Activated naive CD4-positive, alpha-beta T cell treated with anti-CD3 and anti-CD28 coated beads, Interleukin-2, amount 50 U/mL, for 24 hours (primary cell): ENCODE measurements around the gene MAX.
"Not testable (repeated sequence)": the region's sequence is repeated elsewhere in the genome, so short reads cannot be mapped to it uniquely, and the experiment has no call there.

Experiments used
- H3K27ac Mint-ChIP-seq: one replicate; pipeline ENCODE4 v1.8.0; 2021; ENCODE audit warnings: mild to moderate bottlenecking, mixed read lengths
- H3K27me3 Mint-ChIP-seq: one replicate; pipeline ENCODE4 v1.8.0; 2021; ENCODE audit warnings: mixed read lengths
- H3K36me3 Mint-ChIP-seq: one replicate; pipeline ENCODE4 v1.8.0; 2021; ENCODE audit warnings: mixed read lengths
- H3K4me1 Mint-ChIP-seq: one replicate; pipeline ENCODE4 v1.8.0; 2021; ENCODE audit warnings: mixed read lengths
- H3K4me3 Mint-ChIP-seq: one replicate; pipeline ENCODE4 v1.8.0; 2021; ENCODE audit warnings: mild to moderate bottlenecking, mixed read lengths
- H3K9me3 Mint-ChIP-seq: one replicate; pipeline ENCODE4 v1.8.0; 2021; ENCODE audit warnings: mixed read lengths

Gene MAX

DNA sequence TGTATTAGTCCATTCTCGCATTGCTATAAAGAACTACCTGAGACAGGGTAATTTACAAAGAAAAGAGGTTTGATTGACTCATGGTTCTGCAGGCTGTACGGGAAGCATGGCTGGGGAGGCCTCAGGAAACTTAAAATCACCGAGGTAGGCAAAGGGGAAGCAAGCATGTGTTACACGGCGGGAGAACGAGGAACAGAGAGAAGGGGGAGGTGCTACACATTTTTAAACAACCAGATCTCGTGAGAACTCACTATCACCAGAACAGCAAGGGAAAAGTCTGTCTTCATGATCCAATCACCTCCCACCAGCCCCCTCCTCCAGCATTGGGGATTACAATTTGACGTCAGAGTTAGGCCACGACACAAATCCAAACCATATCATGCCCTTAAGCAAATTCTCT, 13.3 kb upstream of the MAX start:
- Mint-ChIP-seq H3K36me3 (no peaks in the 10 kb centered on the region), H3K9me3 (no peaks in the 10 kb centered on the region), H3K4me3 (no peak overlapping the region), H3K4me1 (no peaks in the 10 kb centered on the region), H3K27me3 (no peaks in the 10 kb centered on the region), H3K27ac (no peak overlapping the region)

DNA sequence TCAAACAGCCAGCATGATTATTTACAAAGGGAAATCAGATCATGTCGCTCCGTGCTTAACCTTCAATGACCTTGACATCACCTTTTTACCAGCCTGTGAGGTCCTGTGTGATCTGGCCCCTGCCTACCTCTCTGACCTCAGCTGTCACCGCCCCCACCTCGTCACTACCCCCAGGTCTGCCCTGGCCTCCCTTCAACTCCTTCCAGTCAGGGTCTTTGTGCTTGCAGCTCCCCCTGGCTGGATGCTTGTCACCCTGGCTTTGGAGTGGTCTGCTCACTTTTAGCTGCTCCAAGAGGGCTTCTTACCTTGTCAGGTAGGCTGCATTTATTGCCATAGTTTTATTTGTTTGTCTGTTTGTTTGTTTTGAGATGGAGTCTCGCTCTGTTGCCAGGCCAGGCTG, 8.2 kb upstream of the MAX start:
- H3K4me1 Mint-ChIP-seq = no peaks in the 10 kb centered on the region
- no peaks in the 10 kb centered on the region for H3K36me3 Mint-ChIP-seq
- H3K9me3 Mint-ChIP-seq = no peaks in the 10 kb centered on the region
- no peaks in the 10 kb centered on the region for H3K27me3 Mint-ChIP-seq
- H3K27ac Mint-ChIP-seq = no peak overlapping the region
- H3K4me3 Mint-ChIP-seq = no peak overlapping the region

DNA sequence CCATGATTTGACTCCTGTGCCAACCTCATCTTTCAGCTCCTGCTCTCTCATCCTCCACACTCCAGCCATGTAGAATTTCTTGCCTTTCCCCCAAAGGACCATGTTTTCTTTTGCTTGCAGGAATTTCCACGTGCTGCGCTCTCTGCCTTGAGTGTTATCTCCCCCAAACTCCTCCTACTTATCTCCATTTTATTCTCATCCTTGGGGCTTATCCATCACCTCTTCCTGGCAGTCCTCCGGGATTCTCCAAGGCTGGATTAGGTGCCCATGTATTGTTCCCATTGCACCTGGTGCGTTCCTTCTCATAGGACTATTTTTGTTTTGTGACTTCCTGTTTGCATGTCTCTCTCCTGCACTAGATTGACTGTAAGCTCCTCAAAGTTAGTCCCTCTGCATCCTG, 7.0 kb upstream of the MAX start:
- Mint-ChIP-seq H3K27ac (no peak overlapping the region), H3K9me3 (no peaks in the 10 kb centered on the region), H3K4me3 (no peak overlapping the region), H3K4me1 (no peaks in the 10 kb centered on the region), H3K27me3 (no peaks in the 10 kb centered on the region), H3K36me3 (no peaks in the 10 kb centered on the region)

DNA sequence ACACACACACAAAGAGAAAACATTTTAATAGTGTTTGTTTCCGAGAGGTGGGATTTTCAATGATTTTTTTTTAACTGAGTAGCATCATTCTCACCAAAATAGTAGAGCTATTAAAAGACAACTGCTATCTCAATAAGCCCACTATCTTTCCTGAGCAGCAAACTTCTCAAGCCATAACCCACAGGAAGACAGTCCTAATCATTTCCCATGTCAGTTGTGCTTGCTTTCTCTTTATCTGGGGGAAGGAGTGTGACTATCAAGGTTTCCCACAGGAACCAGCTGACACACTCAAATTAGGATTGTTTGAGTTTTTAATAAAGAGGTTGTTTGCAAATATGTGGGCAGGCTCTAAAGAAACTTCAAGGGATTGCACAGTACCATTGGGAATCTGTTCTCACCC, 4.9 kb upstream of the MAX start:
- H3K4me3 Mint-ChIP-seq = no peak overlapping the region
- no peaks in the 10 kb centered on the region for H3K27me3 Mint-ChIP-seq
- H3K27ac Mint-ChIP-seq = no peak overlapping the region
- peaks cover 2% of the 10 kb centered on the region for H3K36me3 Mint-ChIP-seq
- no peaks in the 10 kb centered on the region for H3K4me1 Mint-ChIP-seq
- H3K9me3 Mint-ChIP-seq = no peaks in the 10 kb centered on the region

DNA sequence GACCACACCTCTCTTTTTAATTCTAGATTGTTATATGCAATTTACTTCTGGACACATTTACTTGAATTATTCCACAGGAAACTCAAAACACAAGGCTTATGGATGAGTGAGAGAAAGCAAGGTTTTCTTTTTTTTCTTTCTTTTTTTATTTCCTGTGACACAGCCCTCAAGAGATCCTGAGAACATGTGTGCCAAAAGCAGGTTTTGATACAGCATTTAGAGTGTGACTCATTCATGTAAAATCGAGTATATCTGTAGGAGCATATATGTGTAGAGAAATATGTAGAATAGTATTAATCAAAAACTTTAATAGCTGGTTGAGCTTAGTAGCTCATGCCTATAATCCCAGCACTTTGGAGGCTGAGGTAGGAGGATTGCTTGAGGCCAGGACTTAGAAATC, 4.4 kb upstream of the MAX start:
- no peaks in the 10 kb centered on the region for H3K4me1 Mint-ChIP-seq
- H3K27ac Mint-ChIP-seq = no peak overlapping the region
- no peaks in the 10 kb centered on the region for H3K27me3 Mint-ChIP-seq
- H3K9me3 Mint-ChIP-seq = no peaks in the 10 kb centered on the region
- no peak overlapping the region for H3K4me3 Mint-ChIP-seq
- peaks cover 2% of the 10 kb centered on the region for H3K36me3 Mint-ChIP-seq

DNA sequence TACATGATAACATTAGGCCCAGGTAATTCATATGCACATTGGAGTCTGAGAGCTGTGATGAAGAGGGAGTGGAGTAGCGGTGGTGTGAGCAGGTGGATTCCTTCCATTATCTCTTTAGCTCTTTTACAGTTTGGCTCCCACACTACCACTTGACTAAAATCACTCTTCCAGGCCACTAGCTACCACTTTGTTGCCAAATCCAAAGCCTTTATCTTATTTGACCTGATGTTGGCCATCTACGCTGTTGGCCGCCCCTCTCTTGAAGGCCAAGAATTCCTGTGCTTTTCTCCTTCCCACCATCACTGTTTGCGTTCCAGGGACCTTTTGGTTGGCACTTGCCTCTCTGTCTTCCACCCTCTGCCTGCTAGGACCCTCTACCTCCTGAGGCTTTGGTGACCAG, 4.0 kb upstream of the MAX start:
- H3K27me3 Mint-ChIP-seq = no peaks in the 10 kb centered on the region
- peaks cover 3% of the 10 kb centered on the region for H3K36me3 Mint-ChIP-seq
- H3K4me1 Mint-ChIP-seq = peaks cover under 1% of the 10 kb centered on the region
- no peaks in the 10 kb centered on the region for H3K9me3 Mint-ChIP-seq
- no peak overlapping the region for H3K27ac Mint-ChIP-seq
- H3K4me3 Mint-ChIP-seq = no peak overlapping the region

DNA sequence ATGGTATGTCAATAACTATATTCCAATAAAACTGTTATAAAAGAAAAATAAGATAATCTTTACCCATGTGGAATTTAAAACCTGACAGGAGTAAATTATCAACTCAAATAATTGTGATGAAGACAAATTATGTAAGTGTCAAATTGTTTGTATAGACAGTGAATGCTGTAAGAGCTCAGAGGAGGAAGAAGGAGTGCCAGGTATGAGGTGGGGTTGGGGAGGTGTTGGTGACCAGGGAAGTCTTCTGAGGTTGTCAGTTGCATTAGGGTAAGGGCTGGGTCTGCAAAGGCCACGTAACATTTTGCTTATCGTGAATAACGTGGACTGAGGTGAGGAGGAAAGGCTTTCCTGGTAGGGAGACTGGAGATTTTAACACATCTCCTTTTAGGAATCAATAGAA, 2.5 kb upstream of the MAX start:
- H3K9me3 Mint-ChIP-seq = no peaks in the 10 kb centered on the region
- no peak overlapping the region for H3K27ac Mint-ChIP-seq
- H3K27me3 Mint-ChIP-seq = no peaks in the 10 kb centered on the region
- H3K36me3 Mint-ChIP-seq = peaks cover 8% of the 10 kb centered on the region
- no peak overlapping the region for H3K4me3 Mint-ChIP-seq
- H3K4me1 Mint-ChIP-seq = peaks cover 14% of the 10 kb centered on the region

DNA sequence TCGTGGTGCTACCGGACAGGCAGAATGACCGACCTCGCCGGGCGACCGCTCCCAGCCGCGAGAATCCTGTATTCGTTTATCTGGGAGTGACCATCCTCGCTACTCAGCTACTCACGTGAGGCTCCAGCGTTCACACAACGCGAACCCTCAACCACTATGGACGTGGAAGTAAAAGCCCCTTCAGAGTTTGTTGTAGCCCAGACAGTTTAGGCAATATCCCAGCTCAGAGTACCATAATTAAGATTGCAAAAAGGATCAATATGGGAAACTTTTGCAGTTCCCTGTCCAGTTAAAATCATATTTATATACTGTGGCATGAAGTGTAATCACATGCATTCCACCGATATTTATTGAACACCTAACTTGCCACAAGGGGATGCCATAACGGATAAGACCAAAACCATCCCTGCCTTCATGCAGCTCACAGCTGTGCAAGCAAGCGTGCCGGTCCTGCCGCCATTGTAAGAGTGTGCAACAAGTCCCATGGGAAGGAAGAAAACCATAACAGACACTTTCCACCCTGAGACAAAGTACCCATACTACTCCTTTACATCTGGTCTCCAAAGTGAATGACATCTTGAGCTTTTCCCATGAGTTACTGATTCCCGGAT, 938 bp upstream of the MAX start:
- peak overlapping the region; percentile 88 for H3K4me3 Mint-ChIP-seq
- peaks cover 9% of the 10 kb centered on the region for H3K36me3 Mint-ChIP-seq
- no peak overlapping the region for H3K27ac Mint-ChIP-seq
- H3K9me3 Mint-ChIP-seq = no peaks in the 10 kb centered on the region
- peaks cover 28% of the 10 kb centered on the region for H3K4me1 Mint-ChIP-seq
- no peaks in the 10 kb centered on the region for H3K27me3 Mint-ChIP-seq

DNA sequence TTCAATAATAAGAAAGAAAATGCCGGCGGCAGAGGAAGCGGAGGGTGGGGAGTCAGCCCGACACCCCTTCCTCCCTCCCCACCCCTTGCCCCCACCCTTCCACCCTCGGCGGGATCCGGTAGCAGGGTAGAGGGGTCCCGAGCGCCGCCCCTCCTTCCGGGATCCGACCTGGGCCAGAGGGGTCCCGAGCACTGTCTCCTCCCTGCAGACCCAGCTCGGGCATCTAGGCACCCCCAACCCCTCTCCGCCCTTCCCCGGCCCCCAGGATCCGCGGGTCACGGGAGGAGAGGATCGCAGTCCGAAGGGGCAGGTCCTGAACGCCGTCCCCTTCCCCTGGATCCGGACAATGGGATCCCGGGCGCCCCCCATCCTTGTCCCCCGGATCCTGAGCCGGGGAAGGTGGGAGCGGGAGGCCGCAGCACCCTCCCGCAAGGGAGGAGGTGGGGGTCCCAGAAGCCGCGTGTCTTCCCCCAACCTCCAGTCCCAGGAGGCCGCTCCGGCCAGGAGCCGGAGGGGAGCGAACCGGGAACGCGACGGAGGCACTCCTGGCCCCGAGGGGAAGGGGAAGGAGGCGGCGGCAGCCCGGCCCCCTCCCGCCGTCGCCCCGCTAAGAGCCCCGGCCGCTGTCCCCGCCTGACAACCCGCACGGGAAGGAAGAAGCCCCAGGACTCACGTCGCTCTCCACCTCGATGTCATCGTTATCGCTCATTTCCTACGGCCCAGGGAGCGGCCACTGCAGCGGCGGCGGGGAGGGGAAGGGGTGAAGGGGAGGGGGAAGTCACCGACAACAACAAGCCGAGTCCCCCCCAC, 481 bp downstream of the MAX start:
- Mint-ChIP-seq H3K36me3 (peaks cover 13% of the 10 kb centered on the region), H3K4me3 (peak overlapping the region; percentile 95), H3K9me3 (no peaks in the 10 kb centered on the region), H3K4me1 (peaks cover 42% of the 10 kb centered on the region), H3K27me3 (no peaks in the 10 kb centered on the region), H3K27ac (peak overlapping the region; percentile 93)

DNA sequence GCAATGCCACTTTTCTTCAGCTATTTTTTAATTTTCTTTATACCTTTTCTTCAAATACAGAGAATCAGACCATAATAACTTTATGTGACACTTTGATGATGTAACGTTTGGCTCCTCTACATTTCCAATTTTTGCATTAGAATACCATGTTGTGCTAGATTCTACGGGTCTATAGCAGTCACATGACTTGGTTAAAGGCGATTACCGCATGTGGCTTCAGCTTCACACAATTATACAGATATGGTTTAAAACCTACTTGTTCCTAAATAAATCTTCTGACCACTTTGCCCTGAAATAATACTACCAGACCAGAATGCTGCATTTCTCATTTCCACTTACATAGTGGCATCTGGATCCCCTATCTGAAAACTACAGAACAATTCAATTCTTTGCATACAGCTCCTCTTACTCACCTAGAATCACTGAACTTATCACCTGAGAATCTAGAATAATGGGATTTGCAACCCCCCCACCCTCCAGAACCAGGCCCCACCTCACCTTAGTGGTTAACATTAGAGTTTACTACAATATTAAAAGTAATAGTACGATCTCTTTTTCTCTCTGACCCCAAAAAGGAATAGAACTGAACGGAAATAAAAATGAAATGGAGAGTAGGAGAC, 1.3 kb downstream of the MAX start:
- Mint-ChIP-seq H3K36me3 (peaks cover 16% of the 10 kb centered on the region), H3K4me1 (peaks cover 50% of the 10 kb centered on the region), H3K9me3 (no peaks in the 10 kb centered on the region), H3K27me3 (no peaks in the 10 kb centered on the region), H3K27ac (peak overlapping the region; percentile 98), H3K4me3 (peak overlapping the region; percentile 95)

DNA sequence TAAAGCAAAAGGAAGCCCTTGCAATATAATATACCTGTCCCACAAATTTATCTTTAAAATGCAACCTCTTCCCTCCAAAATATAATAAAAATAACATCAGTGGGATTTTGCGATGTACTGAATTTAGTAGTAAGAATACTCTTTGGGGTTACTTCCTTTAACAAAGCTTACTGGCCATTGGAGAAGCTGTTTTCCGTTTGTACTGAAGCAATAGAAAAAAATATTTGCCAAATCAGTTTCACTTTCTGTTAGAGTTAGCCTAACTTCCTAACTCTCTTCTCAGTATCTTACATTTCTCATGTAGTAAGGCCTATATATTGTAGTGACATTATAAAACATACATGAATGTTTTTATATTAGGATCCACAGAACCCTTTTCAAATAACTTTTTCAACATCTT, 3.7 kb downstream of the MAX start:
- Mint-ChIP-seq H3K27ac (peak overlapping the region; percentile 95), H3K4me3 (peak overlapping the region; percentile 88), H3K27me3 (no peaks in the 10 kb centered on the region), H3K9me3 (no peaks in the 10 kb centered on the region), H3K36me3 (peaks cover 26% of the 10 kb centered on the region), H3K4me1 (peaks cover 74% of the 10 kb centered on the region)

DNA sequence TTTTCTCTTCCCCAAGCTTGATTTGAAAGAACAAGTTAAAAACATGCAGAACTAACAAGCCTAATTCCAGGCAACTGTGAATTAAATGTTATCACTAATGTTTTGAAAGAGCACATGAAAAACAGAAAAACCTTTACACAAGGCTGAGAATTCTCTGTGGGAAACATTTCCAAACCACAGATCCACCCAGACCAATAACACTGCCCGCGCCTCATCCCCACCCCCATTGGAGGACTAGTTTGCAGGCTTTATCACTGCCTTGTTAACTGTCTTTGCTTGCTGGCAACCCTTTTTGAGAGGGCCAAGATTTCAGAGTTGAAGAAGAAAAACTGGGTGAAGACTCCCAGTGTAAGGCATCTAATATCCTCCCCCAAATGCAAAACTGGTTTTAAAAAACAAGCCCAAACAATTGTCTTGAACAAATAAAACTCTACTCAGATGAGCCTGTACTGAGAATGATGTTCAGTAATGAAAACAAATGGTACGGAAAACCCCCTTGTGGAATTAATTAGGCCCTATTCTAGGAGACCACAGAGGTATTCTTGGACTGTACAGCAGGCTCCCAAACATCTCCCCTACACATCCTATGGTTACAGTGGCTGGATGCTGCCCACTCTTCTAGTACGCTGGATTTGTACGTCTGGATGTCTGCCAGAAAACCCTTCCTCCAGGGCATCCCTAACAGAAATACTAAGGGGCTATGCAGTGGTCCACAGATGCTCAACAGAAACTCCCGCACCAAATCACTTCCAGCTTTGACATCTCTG, 5.8 kb downstream of the MAX start:
- Mint-ChIP-seq H3K4me3 (peak overlapping the region; percentile 59), H3K36me3 (peaks cover 27% of the 10 kb centered on the region), H3K27ac (peak overlapping the region; percentile 60), H3K9me3 (no peaks in the 10 kb centered on the region), H3K27me3 (no peaks in the 10 kb centered on the region), H3K4me1 (peaks cover 85% of the 10 kb centered on the region)

DNA sequence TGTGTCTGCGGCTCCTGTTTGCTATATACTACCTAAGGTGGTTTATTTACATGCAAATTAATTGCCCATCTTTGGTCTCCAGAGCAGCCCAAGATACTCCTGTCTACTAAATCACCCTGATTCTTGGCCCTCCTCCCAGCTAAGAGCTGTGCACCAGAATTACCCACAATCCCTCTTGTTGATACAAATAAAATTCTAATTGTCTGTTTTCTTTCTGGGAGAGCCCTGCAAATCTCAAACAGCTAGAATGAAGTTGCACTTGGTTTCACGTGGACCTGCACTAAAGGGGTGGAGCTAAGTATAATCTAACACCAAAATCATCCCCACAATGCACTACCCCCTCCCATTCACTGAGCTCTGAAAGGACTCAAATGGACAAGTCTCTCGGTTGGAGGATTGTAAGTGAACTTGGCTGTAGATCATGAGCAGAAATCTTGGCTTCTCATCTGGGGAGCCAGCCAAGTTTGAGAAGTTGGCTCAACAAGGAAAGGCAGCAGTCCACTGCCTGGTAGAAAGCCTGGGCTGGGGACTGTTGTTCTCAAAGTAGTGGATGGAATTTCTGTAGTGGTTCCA, 6.6 kb downstream of the MAX start:
- H3K27ac Mint-ChIP-seq = no peak overlapping the region
- H3K4me3 Mint-ChIP-seq = peak overlapping the region; percentile 59
- no peaks in the 10 kb centered on the region for H3K27me3 Mint-ChIP-seq
- peaks cover 31% of the 10 kb centered on the region for H3K36me3 Mint-ChIP-seq
- peaks cover 86% of the 10 kb centered on the region for H3K4me1 Mint-ChIP-seq
- H3K9me3 Mint-ChIP-seq = no peaks in the 10 kb centered on the region

DNA sequence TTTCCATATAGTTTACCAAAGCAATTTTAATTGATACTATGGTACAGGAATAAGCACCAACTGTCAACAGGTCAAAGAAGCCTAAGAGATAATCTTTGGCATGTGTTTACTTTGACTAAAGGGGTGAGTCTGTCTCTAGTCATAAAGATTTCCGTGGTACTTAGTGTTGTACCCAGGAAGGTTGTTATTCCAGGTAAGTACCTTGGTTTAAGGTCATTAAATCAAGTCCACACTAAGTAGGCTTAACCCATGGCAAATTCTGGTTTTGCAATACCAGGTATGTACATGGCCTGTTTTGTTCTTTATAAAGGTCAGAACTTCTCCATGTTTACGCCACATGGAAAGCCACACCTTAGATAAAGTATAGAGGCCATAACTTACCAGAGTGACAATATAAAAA, 10.0 kb downstream of the MAX start:
- peaks cover 43% of the 10 kb centered on the region for H3K36me3 Mint-ChIP-seq
- H3K9me3 Mint-ChIP-seq = no peaks in the 10 kb centered on the region
- H3K4me3 Mint-ChIP-seq = no peak overlapping the region
- H3K4me1 Mint-ChIP-seq = peaks cover 75% of the 10 kb centered on the region
- no peak overlapping the region for H3K27ac Mint-ChIP-seq
- no peaks in the 10 kb centered on the region for H3K27me3 Mint-ChIP-seq

DNA sequence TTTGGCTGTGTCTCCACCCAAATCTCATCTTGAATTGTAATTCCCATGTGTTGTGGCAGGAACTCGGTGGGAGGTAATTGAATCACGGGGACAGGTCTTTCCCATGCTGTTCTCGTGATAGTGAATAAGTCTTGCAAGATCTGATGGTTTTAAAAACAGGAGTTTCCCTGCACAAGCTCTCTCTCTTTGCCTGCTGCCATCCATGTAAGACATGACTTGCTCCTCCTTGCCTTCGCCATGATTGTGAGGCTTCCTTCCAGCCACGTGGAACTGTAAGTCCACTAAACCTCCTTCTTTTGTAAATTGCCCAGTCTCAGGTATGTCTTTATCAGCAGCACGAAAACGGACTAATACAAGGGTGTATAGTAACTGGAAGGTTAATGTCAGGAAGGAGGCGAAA, 14.5 kb downstream of the MAX start:
- Mint-ChIP-seq H3K36me3 (peaks cover 55% of the 10 kb centered on the region), H3K4me1 (peaks cover 76% of the 10 kb centered on the region), H3K4me3 (peak overlapping the region; percentile 3)
- H3K9me3 Mint-ChIP-seq, H3K27me3 Mint-ChIP-seq, H3K27ac Mint-ChIP-seq: not testable (repeated sequence)
